ENCODE data around the gene PPEF2.

PPEF2 gene

DNA sequence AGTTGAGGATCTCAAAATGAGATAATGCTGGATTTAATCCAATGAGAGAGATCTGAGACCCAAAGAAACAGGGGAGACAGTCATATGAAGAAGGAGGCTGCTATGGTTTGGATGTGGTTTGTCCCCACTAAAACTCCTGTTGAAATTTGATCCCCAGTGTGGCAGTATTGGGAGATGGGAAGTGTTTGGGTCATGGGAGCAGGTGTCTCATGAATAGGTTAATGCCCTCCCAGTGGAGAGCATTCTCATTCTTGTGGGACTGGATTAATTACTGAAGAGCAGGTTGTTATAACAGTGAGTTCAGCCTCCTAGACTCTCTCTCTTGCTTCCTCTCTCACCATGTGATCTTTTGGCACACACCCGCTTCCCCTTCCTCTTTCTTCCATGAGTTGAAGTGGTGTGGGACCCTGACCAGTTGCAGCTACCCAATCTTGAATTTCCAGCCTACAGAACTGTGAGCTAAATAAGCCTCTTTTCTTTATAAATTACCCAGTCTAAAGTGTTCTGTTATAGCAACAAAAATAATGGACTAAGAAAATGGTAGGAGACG, 70.3 kb downstream of the PPEF2 start:
- no peak for DNase-seq (ENCODE audit: low read depth)

DNA sequence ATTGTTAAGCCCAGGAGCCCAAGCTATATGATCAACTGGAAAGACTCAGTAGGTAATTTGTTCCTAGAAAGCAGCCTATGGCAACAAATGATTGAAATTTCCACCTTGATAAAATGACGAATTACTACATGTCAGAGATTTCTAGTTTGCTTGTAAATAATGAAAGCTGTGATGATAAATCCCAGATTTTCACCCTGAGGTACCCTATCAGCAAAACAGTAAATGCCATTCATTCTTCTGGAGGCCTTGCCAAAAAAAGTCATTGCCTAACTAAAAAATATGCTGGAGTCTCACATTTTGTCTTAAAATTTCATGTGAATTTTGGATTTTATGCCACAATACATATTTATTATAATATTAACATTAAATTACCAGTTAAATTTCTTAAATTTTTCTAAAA, 71.3 kb downstream of the PPEF2 start:
- DNase-seq (ENCODE audit: low read depth): no peak

DNA sequence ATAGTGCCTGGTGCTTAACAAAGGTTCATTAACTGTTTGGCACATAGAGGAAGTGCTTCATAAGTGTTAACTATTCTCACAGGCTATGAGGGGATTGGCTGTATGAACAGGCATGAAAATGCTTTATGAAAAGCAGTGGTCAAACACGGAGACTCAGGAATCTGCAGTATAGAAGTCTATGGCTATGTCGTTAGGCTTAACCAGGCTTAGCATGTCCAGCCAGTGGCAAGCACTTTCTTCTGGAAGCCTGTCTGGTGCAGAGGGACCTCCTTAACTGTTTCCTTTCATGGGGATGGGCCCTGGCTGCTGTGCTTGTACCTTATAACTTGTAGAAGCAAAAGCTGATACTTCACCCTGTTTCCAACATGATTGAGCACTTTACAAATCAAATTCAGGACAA, 78.4 kb downstream of the PPEF2 start:
- DNase-seq (ENCODE audit: low read depth): no peak

DNA sequence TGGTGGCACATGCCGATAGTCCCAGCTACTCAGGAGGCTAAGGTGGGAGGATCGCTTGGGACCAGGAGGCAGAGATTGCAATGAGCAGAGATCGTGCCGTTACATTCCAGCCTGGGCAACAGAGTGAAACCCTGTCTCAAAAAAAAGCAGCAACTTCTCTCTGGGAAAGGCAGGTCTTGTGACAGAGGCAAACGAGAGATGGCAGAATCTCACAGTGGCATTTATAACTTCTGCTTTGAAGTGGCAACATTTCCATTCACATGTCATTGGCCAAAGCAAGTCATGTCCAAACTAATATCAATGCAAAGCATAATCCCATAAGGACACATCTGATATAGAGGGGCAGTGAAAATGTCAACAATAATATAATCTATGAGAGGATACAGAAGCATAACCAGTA, 79.8 kb downstream of the PPEF2 start:
- no peak for DNase-seq (ENCODE audit: low read depth)

DNA sequence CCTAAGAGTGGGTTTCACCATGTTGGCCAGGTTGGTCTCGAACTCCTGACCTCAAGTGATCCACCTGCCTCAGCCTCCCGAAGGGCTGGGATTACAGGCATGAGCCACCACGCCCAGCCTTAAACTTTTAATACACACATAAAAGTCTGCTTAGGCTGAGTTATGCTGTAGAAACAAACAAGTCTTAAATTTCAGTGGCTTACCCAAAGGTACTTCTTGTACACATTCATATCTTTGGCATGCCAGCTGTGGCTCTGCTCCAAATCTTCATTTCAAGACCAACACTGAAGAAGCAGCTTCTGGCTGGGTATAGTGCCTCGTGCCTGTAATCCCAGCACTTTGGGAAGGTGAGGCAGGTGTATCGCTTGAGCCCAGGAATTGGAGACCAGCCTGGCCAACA, 80.3 kb downstream of the PPEF2 start:
- no peak for DNase-seq (ENCODE audit: low read depth)

DNA sequence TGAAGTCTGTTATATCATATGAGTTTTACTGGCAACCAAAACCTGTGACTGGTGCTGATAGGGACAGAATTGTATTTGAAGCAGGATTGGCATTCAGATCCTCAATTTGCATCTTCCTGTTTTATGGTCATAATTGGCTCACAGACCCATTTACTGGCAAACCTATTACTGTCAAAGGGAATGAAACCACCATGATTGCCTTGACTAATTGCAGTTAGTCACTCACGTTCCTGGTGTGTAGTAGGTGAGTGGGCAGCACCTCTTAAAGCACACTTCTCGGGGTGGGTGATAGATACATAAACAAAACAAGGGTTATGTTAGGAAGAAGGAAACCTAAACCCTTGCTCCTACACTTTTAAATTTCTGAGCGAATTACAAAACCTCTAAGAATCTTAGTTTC, 81.0 kb downstream of the PPEF2 start:
- DNase-seq (ENCODE audit: low read depth): no peak

DNA sequence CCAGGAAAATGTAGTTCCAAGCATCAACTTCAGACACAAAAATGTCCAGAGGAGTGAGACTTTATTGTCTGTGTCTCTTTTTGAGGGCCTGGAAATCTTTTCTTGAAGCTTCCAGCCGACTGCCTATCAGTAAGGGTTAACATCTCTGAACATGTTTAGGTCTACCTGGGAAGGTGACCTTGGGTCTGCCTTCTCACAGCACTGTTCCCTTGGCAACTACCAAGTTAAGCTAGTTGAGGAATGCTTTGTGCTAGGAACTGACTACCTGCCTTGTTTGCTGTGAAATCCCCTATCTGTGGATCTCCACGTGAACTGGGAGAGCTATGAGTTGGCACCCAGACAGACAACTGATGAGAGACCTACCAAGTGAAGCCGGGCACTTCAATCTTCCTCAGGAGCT, 81.6 kb downstream of the PPEF2 start:
- DNase-seq (ENCODE audit: low read depth): no peak

DNA sequence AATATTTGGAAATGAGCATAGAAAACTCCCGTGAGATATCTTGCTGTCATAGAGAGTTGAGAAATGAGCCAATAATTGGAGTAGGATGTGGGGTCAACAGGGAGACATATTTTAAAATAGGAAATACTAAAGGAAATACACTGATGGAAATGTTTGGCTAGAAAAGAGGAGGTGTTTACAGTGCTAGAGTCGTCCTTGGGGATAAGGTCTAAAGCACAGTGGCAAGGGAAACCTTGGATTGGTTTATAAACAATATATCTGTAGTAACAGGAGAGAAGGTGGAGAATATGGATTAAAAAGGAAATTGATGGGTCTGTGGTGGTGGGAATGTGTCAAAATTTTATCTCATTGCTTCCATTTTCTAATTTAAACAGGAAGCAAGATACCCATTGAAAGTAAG, 82.1 kb downstream of the PPEF2 start:
- DNase-seq (ENCODE audit: low read depth): no peak

DNA sequence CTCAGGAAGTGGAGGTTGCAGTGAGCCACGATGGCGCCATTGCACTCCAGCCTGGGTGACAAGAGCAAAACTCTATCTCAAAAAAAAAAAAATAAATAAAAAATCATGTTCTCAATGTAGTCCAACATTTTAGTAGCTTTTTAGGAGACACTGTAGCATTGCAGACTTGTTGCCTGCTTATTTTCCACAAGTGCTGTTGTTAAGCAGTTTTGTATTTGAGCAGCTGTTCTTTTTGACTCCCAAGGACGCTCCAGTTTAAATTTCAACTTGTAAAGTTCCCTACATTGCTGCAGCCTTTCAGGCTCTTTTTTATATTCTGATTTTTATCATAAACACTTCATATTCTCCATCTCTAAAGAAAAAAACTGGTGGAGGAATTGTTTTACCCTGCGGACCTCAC, 83.1 kb downstream of the PPEF2 start:
- no peak for DNase-seq (ENCODE audit: low read depth)

DNA sequence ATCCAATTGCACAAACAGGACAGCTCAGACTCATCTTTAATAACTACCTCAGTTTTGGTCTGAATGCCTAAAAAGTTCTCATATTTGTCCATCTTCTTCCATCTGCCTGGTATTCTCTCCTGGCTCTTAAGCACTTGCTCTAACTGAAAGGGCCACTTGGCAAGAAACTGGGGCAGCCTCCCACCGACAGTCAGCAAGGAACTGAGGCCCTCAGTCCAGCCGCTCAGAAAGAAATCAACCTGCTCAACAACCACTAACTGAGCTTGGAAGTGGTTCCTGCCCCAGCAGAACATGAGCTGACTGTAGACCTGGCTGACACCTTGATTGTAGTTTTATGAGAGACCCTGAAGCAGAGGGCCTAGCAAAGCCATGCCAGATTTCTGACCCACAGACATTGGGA, 84.4 kb downstream of the PPEF2 start:
- no peak for DNase-seq (ENCODE audit: low read depth)
